Testis (tissue), 3 donors: ENCODE results near the gene SECISBP2L. TPM values are rescaled to one million over a fixed set of nuclear protein-coding genes. Genes with fewer than 3 reads are reported as not detected.

Experiments used
- DNase-seq: peaks from one replicate; pipeline ENCODE4 v3.0.0-alpha.2; 2019
- H3K27ac ChIP-seq, 2 donors: fragments of 200-600 bp; sonication (generic); one replicate each; pipeline ENCODE4 v1.5.1; 2019
- H3K27me3 ChIP-seq: fragments of 200-600 bp; sonication (generic); one replicate; pipeline ENCODE4 v1.5.1; 2019
- H3K36me3 ChIP-seq: fragments of 200-600 bp; sonication (generic); one replicate; pipeline ENCODE4 v1.5.1; 2017; ENCODE audit warnings: low read depth; ENCODE audit errors: missing control alignments
- H3K4me1 ChIP-seq: fragments of 200-600 bp; sonication (generic); one replicate; pipeline ENCODE4 v1.5.1; 2019
- H3K4me3 ChIP-seq, 2 donors: fragments of 200-600 bp; sonication (generic); one replicate each; pipeline ENCODE4 v1.5.1; 2017 to 2019
- H3K9me3 ChIP-seq: fragments of 200-600 bp; sonication (generic); one replicate; pipeline ENCODE4 v1.5.1; 2017
- POLR2A ChIP-seq: fragments of 450-650 bp; IDR thresholded peaks from one replicate; pipeline ENCODE4 v1.6.1; 2017; ENCODE audit warnings: antibody characterized with exemption, mild to moderate bottlenecking, moderate library complexity
- WGBS, 2 donors: methylation state at CpG; one replicate each; pipeline ENCODE4 v1.1.5; 2018; 5-methylcytosine and 5-hydroxymethylcytosine counted together
- intact Hi-C: fragments of 100-400 bp; cut with DNase I; formaldehyde crosslinking; loops from one replicate; pipeline ENCODE4 v1.15.1; 2023; ENCODE audit warnings: low total_unique reads
- polyA plus RNA-seq: library from polyadenylated mRNA; stranded (reverse); fragments of 350-450 nt; fragmentation: Illumina TruSeq; extraction: RNeasy Lipid Tissue Mini Kit (QIAGEN cat#74804); gene quantifications from one replicate; pipeline ENCODE4 v1.2.3, GENCODE V29; 2014; ENCODE audit warnings: low read depth, low replicate concordance; ENCODE audit not compliant: insufficient read depth
- total RNA-seq, 2 donors: library from RNA; depleted of rRNA; stranded (reverse); fragments of >200 nt; gene quantifications; one replicate each; pipeline ENCODE4 v1.2.3, GENCODE V29; 2016
- TF ChIP-seq, protein P1 (sequence below), 3 experiments: fragments of 450-650 bp in 2 of 3; fragments of 200-600 bp in 1 of 3; sonication (generic) in 1 of 3; IDR thresholded peaks; one replicate each; pipeline ENCODE4 v1.5.1; 2016 to 2019; ENCODE audit warnings: antibody characterized with exemption in 3 of 3, mild to moderate bottlenecking in 2 of 3, moderate library complexity in 1 of 3

The SECISBP2L gene
- total and polyA plus RNA-seq, 3 donors from 2014 or later, result 29.2 to 76.1 (median 53.6) TPM

DNA sequence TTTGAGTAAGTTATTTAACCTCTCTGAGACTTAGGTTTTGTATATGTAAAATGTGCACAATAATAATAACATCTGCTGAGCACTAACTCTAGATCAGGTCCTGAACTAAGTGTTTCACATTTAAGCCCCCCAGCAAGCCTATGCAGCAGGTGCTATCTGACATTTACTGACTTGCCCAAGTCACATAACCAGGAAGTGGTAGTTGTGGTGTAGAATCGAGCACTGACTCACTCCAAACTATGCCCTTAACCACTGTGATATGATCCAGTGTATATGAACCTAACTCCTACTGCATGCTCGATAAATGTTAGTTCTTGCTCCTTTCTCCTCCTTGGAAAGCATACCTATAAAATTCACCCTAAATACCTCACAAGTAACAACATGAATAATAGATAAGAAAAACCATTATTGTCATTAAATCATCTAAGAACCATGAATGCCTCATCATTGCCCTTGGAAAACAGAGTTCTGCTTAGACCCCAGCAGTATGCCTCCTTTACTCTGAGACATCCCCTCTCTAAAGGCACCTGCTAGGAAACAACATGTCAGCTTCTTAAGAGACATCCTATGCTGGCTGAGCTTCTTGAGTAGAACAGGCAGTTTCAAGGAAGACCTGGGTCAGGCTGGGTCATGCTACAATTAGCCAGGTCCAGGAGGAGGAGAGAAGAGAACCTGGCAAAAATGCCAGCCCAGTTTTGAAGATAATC lies 79.5 kb downstream of the SECISBP2L start:
- TF ChIP-seq, protein P1, sequence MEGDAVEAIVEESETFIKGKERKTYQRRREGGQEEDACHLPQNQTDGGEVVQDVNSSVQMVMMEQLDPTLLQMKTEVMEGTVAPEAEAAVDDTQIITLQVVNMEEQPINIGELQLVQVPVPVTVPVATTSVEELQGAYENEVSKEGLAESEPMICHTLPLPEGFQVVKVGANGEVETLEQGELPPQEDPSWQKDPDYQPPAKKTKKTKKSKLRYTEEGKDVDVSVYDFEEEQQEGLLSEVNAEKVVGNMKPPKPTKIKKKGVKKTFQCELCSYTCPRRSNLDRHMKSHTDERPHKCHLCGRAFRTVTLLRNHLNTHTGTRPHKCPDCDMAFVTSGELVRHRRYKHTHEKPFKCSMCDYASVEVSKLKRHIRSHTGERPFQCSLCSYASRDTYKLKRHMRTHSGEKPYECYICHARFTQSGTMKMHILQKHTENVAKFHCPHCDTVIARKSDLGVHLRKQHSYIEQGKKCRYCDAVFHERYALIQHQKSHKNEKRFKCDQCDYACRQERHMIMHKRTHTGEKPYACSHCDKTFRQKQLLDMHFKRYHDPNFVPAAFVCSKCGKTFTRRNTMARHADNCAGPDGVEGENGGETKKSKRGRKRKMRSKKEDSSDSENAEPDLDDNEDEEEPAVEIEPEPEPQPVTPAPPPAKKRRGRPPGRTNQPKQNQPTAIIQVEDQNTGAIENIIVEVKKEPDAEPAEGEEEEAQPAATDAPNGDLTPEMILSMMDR (IDR thresholded peaks at IDR 0.05), result no peak
- TF ChIP-seq POLR2A, result no peak
- Histone ChIP-seq H3K4me1 (peaks cover 2% of the 10 kb centered on the region), H3K27me3 (no peaks in the 10 kb centered on the region), H3K9me3 (no peaks in the 10 kb centered on the region), H3K27ac (no peak overlapping the region), H3K4me3 (no peak overlapping the region), H3K36me3 (no peaks in the 10 kb centered on the region)
- intact Hi-C loops, result no loop called here
- 75 to 78% methylated on average over 2 of the region's 2 CpGs for WGBS, 2 donors
- DNase-seq, result no peak

- TF ChIP-seq, protein P1 (IDR thresholded peaks at IDR 0.05), result no peak
- no peak for TF ChIP-seq POLR2A
- Histone ChIP-seq H3K27ac (no peak overlapping the region), H3K4me1 (peaks cover 2% of the 10 kb centered on the region), H3K36me3 (no peaks in the 10 kb centered on the region), H3K9me3 (no peaks in the 10 kb centered on the region), H3K4me3 (no peak overlapping the region), H3K27me3 (no peaks in the 10 kb centered on the region)
- intact Hi-C loops, result no loop called here
- peak; percentile 74 for DNase-seq
These were observed 80.3 kb downstream of the SECISBP2L start for GRCh38 chr15:48965972-48966371.

GRCh38 chr15:48964898-48965297 lies 81.3 kb downstream of the SECISBP2L start:
- Histone ChIP-seq H3K4me3 (no peak overlapping the region), H3K9me3 (no peaks in the 10 kb centered on the region), H3K27me3 (no peaks in the 10 kb centered on the region), H3K27ac (no peak overlapping the region), H3K4me1 (peaks cover 2% of the 10 kb centered on the region), H3K36me3 (no peaks in the 10 kb centered on the region)
- no peak for DNase-seq
- intact Hi-C loops, result no loop called here
- TF ChIP-seq, protein P1 (IDR thresholded peaks at IDR 0.05), result no peak
- no peak for TF ChIP-seq POLR2A
- 85% methylated on average over 2 of the region's 2 CpGs for WGBS, 2 donors

- intact Hi-C loops, result no loop called here
- peak within 1 kb of the TSS; percentile 58 to 74 for H3K4me3 ChIP-seq
- TF ChIP-seq, protein P1 (IDR thresholded peaks at IDR 0.05), result peak in 1 of 3 experiments; percentile 16
- no peak for TF ChIP-seq POLR2A
- peaks cover 2% of the 10 kb centered on the region for H3K4me1 ChIP-seq
- peak within 1 kb of the TSS; percentile 18 to 79 for H3K27ac ChIP-seq
- 0 to 1% methylated on average over 16 of the region's 16 CpGs for WGBS, 2 donors
- no peaks in the 10 kb centered on the region for H3K27me3 ChIP-seq
- H3K36me3 ChIP-seq, result no peaks in the 10 kb centered on the region
- H3K9me3 ChIP-seq, result no peaks in the 10 kb centered on the region
- peak; percentile 90 for DNase-seq
These were observed 82.6 kb downstream of the SECISBP2L start, which contains the start of gene SHC4 for GRCh38 chr15:48963524-48964113. Gene SHC4, minus strand, starts transcription at chr15:48963919. Its CDS starts 904 bp downstream, at chr15:48963015.
